GM23248 (cell line): ENCODE data around the gene KCND3. TPM values are rescaled to one million over a fixed set of nuclear protein-coding genes. Genes with fewer than 3 reads are reported as not detected.

Experiments
- DNase-seq: peaks from one replicate; pipeline ENCODE4 v3.0.0-alpha.2; 2015
- H2AFZ ChIP-seq: fragments of 200-600 bp; sonication (generic); 2 replicates; pipeline ENCODE4 v1.6.1; 2016; ENCODE audit warnings: antibody characterized with exemption
- H3F3A ChIP-seq: fragments of 200-600 bp; sonication (generic); 2 replicates; pipeline ENCODE4 v1.6.1; 2016; ENCODE audit warnings: mild to moderate bottlenecking, antibody characterized with exemption, mixed run types; ENCODE audit not compliant: insufficient read depth
- H3K27ac ChIP-seq: fragments of 200-600 bp; sonication (generic); 2 replicates; pipeline ENCODE4 v1.5.1; 2016; ENCODE audit warnings: mild to moderate bottlenecking
- H3K27me3 ChIP-seq: fragments of 200-600 bp; sonication (generic); replicated peaks from 2 replicates; pipeline ENCODE4 v1.6.1; 2016; ENCODE audit warnings: mild to moderate bottlenecking; ENCODE audit not compliant: insufficient read depth
- H3K36me3 ChIP-seq: fragments of 200-600 bp; sonication (generic); 2 replicates; pipeline ENCODE4 v1.6.1; 2016; ENCODE audit warnings: low read depth, mild to moderate bottlenecking
- H3K4me1 ChIP-seq: fragments of 200-600 bp; sonication (generic); 2 replicates; pipeline ENCODE4 v1.6.1; 2016; ENCODE audit warnings: mild to moderate bottlenecking; ENCODE audit not compliant: insufficient read depth
- H3K4me2 ChIP-seq: fragments of 200-600 bp; sonication (generic); one replicate; pipeline ENCODE4 v1.6.1; 2016; ENCODE audit warnings: mild to moderate bottlenecking; ENCODE audit not compliant: unreplicated experiment
- H3K4me3 ChIP-seq: fragments of 200-600 bp; sonication (generic); 2 replicates; pipeline ENCODE4 v1.5.1; 2016; ENCODE audit warnings: mild to moderate bottlenecking
- H3K79me2 ChIP-seq: fragments of 200-600 bp; sonication (generic); 2 replicates; pipeline ENCODE4 v1.6.1; 2016; ENCODE audit warnings: mild to moderate bottlenecking; ENCODE audit not compliant: insufficient read depth
- H3K9ac ChIP-seq: fragments of 200-600 bp; sonication (generic); 2 replicates; pipeline ENCODE4 v1.6.1; 2016; ENCODE audit warnings: mild to moderate bottlenecking
- H3K9me2 ChIP-seq: fragments of 200-600 bp; sonication (generic); 2 replicates; pipeline ENCODE4 v1.6.1; 2016; ENCODE audit warnings: mixed run types, mild to moderate bottlenecking, moderate library complexity; ENCODE audit not compliant: insufficient read depth
- H3K9me3 ChIP-seq: fragments of 200-600 bp; sonication (generic); one replicate; pipeline ENCODE4 v1.6.1; 2017; ENCODE audit warnings: low read depth
- H4K20me1 ChIP-seq: fragments of 200-600 bp; sonication (generic); 2 replicates; pipeline ENCODE4 v1.6.0; 2016; ENCODE audit not compliant: insufficient read depth
- EZH2 ChIP-seq: fragments of 200-600 bp; sonication (generic); IDR thresholded peaks from 2 replicates; pipeline ENCODE4 v1.6.1; 2018; ENCODE audit warnings: antibody characterized with exemption, mild to moderate bottlenecking; ENCODE audit not compliant: insufficient read depth, poor library complexity, severe bottlenecking
- EZH2phosphoT487 ChIP-seq: fragments of 200-600 bp; sonication (generic); IDR thresholded peaks from 2 replicates; pipeline ENCODE4 v1.6.1; 2018; ENCODE audit warnings: antibody characterized with exemption, moderate library complexity, mild to moderate bottlenecking, low read depth; ENCODE audit not compliant: insufficient read depth
- WGBS, 2 experiments: methylation state at CpG; one replicate each; pipeline ENCODE4 v1.1.6; 2015 to 2017; ENCODE audit warnings: low lambda C conversion rate in 2 of 2, low coverage in 1 of 2; ENCODE audit errors: missing lambda C conversion rate in 2 of 2; 5-methylcytosine and 5-hydroxymethylcytosine counted together
- in situ Hi-C: fragments of 300-500 bp; cut with MboI; formaldehyde crosslinking; loops from 2 replicates; pipeline ENCODE4 v1.15.0; 2020
- polyA plus RNA-seq: library from polyadenylated mRNA; unstranded; fragments of >200 nt; fragmentation: Nextera tagmentation; extraction: Ambion mirVana; gene quantifications from 2 replicates; pipeline ENCODE4 v1.2.1, GENCODE V29; 2016
- total RNA-seq: library from RNA; depleted of rRNA; stranded (reverse); fragments of >200 nt; shearing (Covaris generic); gene quantifications from 2 replicates; pipeline ENCODE4 v1.2.3, GENCODE V29; 2014

KCND3 gene
- total and polyA plus RNA-seq, 2 experiments from 2014 or later: 0.08 to 0.22 TPM

- no peaks in the 10 kb centered on the region for H4K20me1 ChIP-seq
- H3K27ac ChIP-seq: no peak overlapping the region
- no peaks in the 10 kb centered on the region for H3K79me2 ChIP-seq
- DNase-seq: no peak
- no peak overlapping the region for H3K4me2 ChIP-seq
- H3K36me3 ChIP-seq: no peaks in the 10 kb centered on the region
- peaks cover 13% of the 10 kb centered on the region for H3K4me1 ChIP-seq
- H3K9ac ChIP-seq: no peak overlapping the region
- no peak overlapping the region for H2AFZ ChIP-seq
- H3K4me3 ChIP-seq: no peak overlapping the region
- H3K27me3 ChIP-seq: no peaks in the 10 kb centered on the region
- in situ Hi-C loops: no loop called here
- 43 to 55% methylated on average over 2 of the region's 2 CpGs for WGBS, 2 experiments
- TF ChIP-seq EZH2: no peak
- TF ChIP-seq EZH2phosphoT487: no peak
- H3K9me2 ChIP-seq: no peaks in the 10 kb centered on the region
- H3F3A ChIP-seq: no peaks in the 10 kb centered on the region; the same call in 1 of the 2 replicates
- no peaks in the 10 kb centered on the region for H3K9me3 ChIP-seq
These were observed 213.1 kb downstream of the KCND3 start for GRCh38 chr1:111776391-111776790.

- Histone ChIP-seq H2AFZ (no peak overlapping the region), H3F3A (no peaks in the 10 kb centered on the region; the same call in 1 of the 2 replicates), H4K20me1 (no peaks in the 10 kb centered on the region), H3K4me2 (no peak overlapping the region), H3K27ac (no peak overlapping the region), H3K9me2 (no peaks in the 10 kb centered on the region), H3K4me3 (no peak overlapping the region), H3K79me2 (no peaks in the 10 kb centered on the region), H3K9ac (no peak overlapping the region), H3K4me1 (peaks cover 13% of the 10 kb centered on the region), H3K36me3 (no peaks in the 10 kb centered on the region), H3K9me3 (no peaks in the 10 kb centered on the region), H3K27me3 (no peaks in the 10 kb centered on the region)
- 81 to 83% methylated on average over 9 of the region's 9 CpGs for WGBS, 2 experiments
- TF ChIP-seq EZH2: no peak
- TF ChIP-seq EZH2phosphoT487: no peak
- in situ Hi-C loops: no loop called here
- no peak for DNase-seq
These were observed 213.5 kb downstream of the KCND3 start for GRCh38 chr1:111775966-111776365.

DNA sequence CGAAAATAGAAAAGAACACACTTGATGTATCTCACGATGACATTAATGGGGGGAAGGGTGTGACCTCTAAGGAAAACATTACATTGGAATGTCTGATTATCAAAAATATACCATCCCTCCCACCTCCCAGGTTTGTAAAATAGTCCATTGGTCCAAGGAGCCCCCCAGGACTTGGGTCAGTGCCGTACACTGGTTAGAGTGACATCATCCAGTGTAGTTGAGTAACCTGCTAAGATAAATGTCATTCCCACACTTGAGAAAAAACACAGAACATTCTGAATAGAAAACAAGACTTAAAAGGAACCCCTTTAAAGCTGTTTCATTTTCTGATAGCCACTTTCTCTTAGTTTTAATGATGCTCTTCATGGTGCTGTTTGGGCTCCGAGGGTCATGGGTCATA is 218.6 kb downstream of the KCND3 start:
- in situ Hi-C loops: loop anchor here (25.0 kb wide), 1 partner anchor 559 kb away; the partner anchor contains the start of gene DENND2D
- Histone ChIP-seq H2AFZ (no peak overlapping the region), H3K27ac (no peak overlapping the region), H3K36me3 (peaks cover 11% of the 10 kb centered on the region; the same call in 1 of the 2 replicates), H3K4me2 (no peak overlapping the region), H3F3A (peaks cover 18% of the 10 kb centered on the region), H3K4me3 (no peak overlapping the region), H3K9ac (no peak overlapping the region), H3K9me3 (no peaks in the 10 kb centered on the region), H4K20me1 (no peaks in the 10 kb centered on the region), H3K9me2 (no peaks in the 10 kb centered on the region), H3K79me2 (no peaks in the 10 kb centered on the region), H3K4me1 (no peaks in the 10 kb centered on the region), H3K27me3 (no peaks in the 10 kb centered on the region)
- WGBS, 2 experiments: 87 to 88% methylated on average over 4 of the region's 4 CpGs
- TF ChIP-seq EZH2 (no peak), EZH2phosphoT487 (no peak)
- peak; percentile 20 for DNase-seq

GRCh38 chr1:111769517-111770146 is 219.8 kb downstream of the KCND3 start:
- TF ChIP-seq EZH2phosphoT487 (no peak), EZH2 (no peak)
- Histone ChIP-seq H3K4me3 (no peak overlapping the region), H4K20me1 (no peaks in the 10 kb centered on the region), H2AFZ (0 out of 2 replicates have a peak overlapping the region, but pooled peaks have one; percentile 32), H3K27me3 (no peaks in the 10 kb centered on the region), H3K36me3 (peaks cover 18% of the 10 kb centered on the region; the same call in 1 of the 2 replicates), H3F3A (peaks cover 18% of the 10 kb centered on the region), H3K9me2 (no peaks in the 10 kb centered on the region), H3K9me3 (no peaks in the 10 kb centered on the region), H3K9ac (peak overlapping the region; percentile 6; the same call in 1 of the 2 replicates), H3K27ac (no peak overlapping the region), H3K4me1 (no peaks in the 10 kb centered on the region), H3K4me2 (peak overlapping the region; percentile 17), H3K79me2 (no peaks in the 10 kb centered on the region)
- WGBS, 2 experiments: 32% methylated on average over 6 of the region's 6 CpGs
- in situ Hi-C loops: loop anchor here (25.0 kb wide), 1 partner anchor 557 kb away; the partner anchor contains the start of gene DENND2D
- peak; percentile 80 for DNase-seq
